GM23338 (cell line): Measurements from ENCODE around the gene F11R. TPM values are rescaled to one million over a fixed set of nuclear protein-coding genes. Genes with fewer than 3 reads are reported as not detected.

ENCODE experiments used
- ATAC-seq: fragments of 200-7000 bp; cut with Tn5 transposase; 3 replicates; pipeline ENCODE4 v1.9.1; 2020
- DNase-seq: peaks from one replicate; pipeline ENCODE4 v3.0.0-alpha.2; 2015; ENCODE audit warnings: low spot score
- H2AFZ ChIP-seq: fragments of 200-600 bp; sonication (generic); 2 replicates; pipeline ENCODE4 v1.8.0; 2016; ENCODE audit warnings: antibody characterized with exemption, mild to moderate bottlenecking, moderate library complexity
- H3F3A ChIP-seq: fragments of 200-600 bp; sonication (generic); replicated peaks from 2 replicates; pipeline ENCODE4 v1.8.0; 2017; ENCODE audit warnings: antibody characterized with exemption, mixed run types, low read depth
- H3K27ac ChIP-seq: fragments of 200-600 bp; sonication (generic); 2 replicates; pipeline ENCODE4 v1.6.1; 2016; ENCODE audit warnings: low read depth
- H3K27me3 ChIP-seq: fragments of 200-600 bp; sonication (generic); 2 replicates; pipeline ENCODE4 v1.8.0; 2016; ENCODE audit warnings: mild to moderate bottlenecking, mixed run types, moderate library complexity; ENCODE audit not compliant: insufficient read depth
- H3K36me3 ChIP-seq: fragments of 200-600 bp; sonication (generic); 2 replicates; pipeline ENCODE4 v1.8.0; 2016; ENCODE audit warnings: mild to moderate bottlenecking; ENCODE audit not compliant: insufficient read depth
- H3K4me1 ChIP-seq: fragments of 200-600 bp; sonication (generic); 2 replicates; pipeline ENCODE4 v1.8.0; 2016; ENCODE audit warnings: mild to moderate bottlenecking, moderate library complexity; ENCODE audit not compliant: insufficient read depth
- H3K4me2 ChIP-seq: fragments of 200-600 bp; sonication (generic); 2 replicates; pipeline ENCODE4 v1.7.1; 2017; ENCODE audit warnings: mixed run types
- H3K4me3 ChIP-seq: fragments of 200-600 bp; sonication (generic); 2 replicates; pipeline ENCODE4 v1.6.1; 2016; ENCODE audit warnings: mixed run types
- H3K79me2 ChIP-seq: fragments of 200-600 bp; sonication (generic); replicated peaks from 2 replicates; pipeline ENCODE4 v1.8.0; 2017; ENCODE audit warnings: mild to moderate bottlenecking; ENCODE audit not compliant: insufficient read depth
- H3K9me2 ChIP-seq: fragments of 200-600 bp; sonication (generic); 2 replicates; pipeline ENCODE4 v1.8.0; 2017; ENCODE audit not compliant: insufficient read depth
- H4K20me1 ChIP-seq: fragments of 200-600 bp; sonication (generic); replicated peaks from 2 replicates; pipeline ENCODE4 v1.8.0; 2017; ENCODE audit warnings: mild to moderate bottlenecking; ENCODE audit not compliant: insufficient read depth
- H3K27ac Mint-ChIP-seq: 2 replicates; pipeline ENCODE4 v1.8.0; 2020; ENCODE audit warnings: inconsistent platforms, mild to moderate bottlenecking, moderate library complexity, mixed read lengths
- H3K27me3 Mint-ChIP-seq: 3 replicates; pipeline ENCODE4 v1.8.0; 2022; ENCODE audit warnings: low read depth, mild to moderate bottlenecking, moderate library complexity, mixed read lengths, inconsistent platforms; ENCODE audit not compliant: insufficient read depth, poor library complexity
- H3K36me3 Mint-ChIP-seq: 3 replicates; pipeline ENCODE4 v1.8.0; 2021; ENCODE audit warnings: low read depth, mild to moderate bottlenecking, inconsistent platforms, moderate library complexity, mixed read lengths
- H3K4me1 Mint-ChIP-seq: 3 replicates; pipeline ENCODE4 v1.8.0; 2020; ENCODE audit warnings: mild to moderate bottlenecking, inconsistent platforms, mixed read lengths
- H3K4me3 Mint-ChIP-seq: 3 replicates; pipeline ENCODE4 v1.8.0; 2021; ENCODE audit warnings: moderate library complexity, mild to moderate bottlenecking, inconsistent platforms, mixed read lengths
- H3K9me3 Mint-ChIP-seq: 3 replicates; pipeline ENCODE4 v1.8.0; 2020; ENCODE audit warnings: moderate library complexity, mild to moderate bottlenecking, inconsistent platforms, mixed read lengths
- CREB1 ChIP-seq: fragments of 250-450 bp; sonication (Bioruptor Pico); IDR thresholded peaks from 2 replicates; pipeline ENCODE4 v1.5.0; 2020; ENCODE audit warnings: low read depth, mild to moderate bottlenecking, moderate library complexity
- ETS1 ChIP-seq: IDR thresholded peaks from 2 replicates; pipeline ENCODE4 v1.6.1; 2016; ENCODE audit warnings: antibody characterized with exemption
- EZH2phosphoT487 ChIP-seq: fragments of 200-600 bp; sonication (generic); IDR thresholded peaks from one replicate; pipeline ENCODE4 v1.8.1; 2018; ENCODE audit warnings: antibody characterized with exemption; ENCODE audit not compliant: unreplicated experiment
- POLR2AphosphoS5 ChIP-seq: IDR thresholded peaks from 2 replicates; pipeline ENCODE4 v1.6.1; 2016; ENCODE audit warnings: antibody characterized with exemption, low read depth
- ZNF331 ChIP-seq: fragments of 250-450 bp; sonication (Bioruptor Pico); IDR thresholded peaks from 2 replicates; pipeline ENCODE4 v1.5.0; 2020; ENCODE audit warnings: low read depth, mild to moderate bottlenecking, moderate library complexity
- ZNF462 ChIP-seq: fragments of 250-450 bp; sonication (Bioruptor Pico); IDR thresholded peaks from 2 replicates; pipeline ENCODE4 v1.5.0; 2020; ENCODE audit warnings: mild to moderate bottlenecking, moderate library complexity
- polyA plus RNA-seq: library from polyadenylated mRNA; unstranded; fragments of >200 nt; fragmentation: Nextera tagmentation; extraction: Ambion mirVana; gene quantifications from 2 replicates; pipeline ENCODE4 v1.2.1, GENCODE V29; 2016
- total RNA-seq: library from RNA; depleted of rRNA; stranded (reverse); fragments of >200 nt; shearing (Covaris generic); gene quantifications from 2 replicates; pipeline ENCODE4 v1.2.3, GENCODE V29; 2014

F11R gene
- total and polyA plus RNA-seq, 2 experiments from 2014 or later = 51.0 to 169 TPM

- TF ChIP-seq ZNF462 (CRISPR knock-in tag) = peak; percentile 8; the same call in 1 of the 2 replicates
- no peak for TF ChIP-seq EZH2phosphoT487
- TF ChIP-seq ETS1 = no peak
- no peak for TF ChIP-seq ZNF331
Measured at GRCh38 chr1:160954158-160955104, 66.5 kb downstream of the F11R start, which contains the start of gene ITLN2 (continued).

GRCh38 chr1:160953030-160953429 lies 67.9 kb downstream of the F11R start:
- peaks cover 3% of the 10 kb centered on the region for H3K27me3 Mint-ChIP-seq
- H3K4me3 Mint-ChIP-seq = no peak overlapping the region
- Histone ChIP-seq H3K9me2 (no peaks in the 10 kb centered on the region), H3K79me2 (no peaks in the 10 kb centered on the region), H4K20me1 (no peaks in the 10 kb centered on the region), H3K4me2 (no peak overlapping the region), H3K4me1 (peaks cover 7% of the 10 kb centered on the region), H2AFZ (no peak overlapping the region), H3K27ac (no peak overlapping the region), H3K4me3 (no peak overlapping the region), H3F3A (no peaks in the 10 kb centered on the region), H3K27me3 (no peaks in the 10 kb centered on the region), H3K36me3 (no peaks in the 10 kb centered on the region)
- no peak for DNase-seq
- no peak for TF ChIP-seq CREB1 (CRISPR knock-in tag)
- TF ChIP-seq POLR2AphosphoS5 = no peak
- H3K27ac Mint-ChIP-seq = no peak overlapping the region
- peaks cover 38% of the 10 kb centered on the region for H3K4me1 Mint-ChIP-seq
- no peaks in the 10 kb centered on the region; the same call in 2 of the 3 replicates for H3K36me3 Mint-ChIP-seq
- no peak for ATAC-seq
- H3K9me3 Mint-ChIP-seq = no peaks in the 10 kb centered on the region
